Heart left ventricle (tissue), 13 donors: ENCODE results near the gene THSD1.

Experiments
- POLR2A ChIP-seq, 2 donors: fragments of 450-650 bp; IDR thresholded peaks; one replicate each; pipeline ENCODE4 v1.6.1; 2017; ENCODE audit warnings: antibody characterized with exemption in 2 of 2, mild to moderate bottlenecking in 2 of 2, moderate library complexity in 2 of 2
- TF ChIP-seq, protein P1 (sequence below), 12 donors: fragments of 200-600 bp; sonication (generic) in 4 of 12; IDR thresholded peaks; one replicate each; pipeline versions ENCODE4 v1.5.0 to v1.8.0; 2018 to 2022; ENCODE audit warnings: antibody characterized with exemption in 12 of 12, mild to moderate bottlenecking in 5 of 12
- donor health status: ischemic (EF 13 %, LVEDD 7.1; RV severe dilation, severe dysfunction).
- donor health status: DM: no; HTN: yes; CAD: no.
- donor health status: DM: no; HTN: no; CAD: no.
- donor health status: ischemic (EF 25% LVEDD 6.9; RV normal size, moderate dysfunction).
- donor health status: ischemic (EF 25% LVEDD 5.7; RV mildly dilated, moderate dysfunction).
- donor health status: ischemic (EF 35%, LVEDD 5.7; RV mildly dilated, moderate dysfunction).
- donor health status: nonischemic (EF 11% LVEDD 7.7; RV severe dilation, severe dysfunction).
- donor health status: DM: yes; HTN: yes; CAD: no.
- donor health status: PGD.
- donor health status: ischemic (EF 29% LVEDD 5.4; RV normal size, mild dysfunction).
- donor health status: nonischemic (EF 23%, LVEDD 6.1; RV moderate dilation, normal function).

DNA sequence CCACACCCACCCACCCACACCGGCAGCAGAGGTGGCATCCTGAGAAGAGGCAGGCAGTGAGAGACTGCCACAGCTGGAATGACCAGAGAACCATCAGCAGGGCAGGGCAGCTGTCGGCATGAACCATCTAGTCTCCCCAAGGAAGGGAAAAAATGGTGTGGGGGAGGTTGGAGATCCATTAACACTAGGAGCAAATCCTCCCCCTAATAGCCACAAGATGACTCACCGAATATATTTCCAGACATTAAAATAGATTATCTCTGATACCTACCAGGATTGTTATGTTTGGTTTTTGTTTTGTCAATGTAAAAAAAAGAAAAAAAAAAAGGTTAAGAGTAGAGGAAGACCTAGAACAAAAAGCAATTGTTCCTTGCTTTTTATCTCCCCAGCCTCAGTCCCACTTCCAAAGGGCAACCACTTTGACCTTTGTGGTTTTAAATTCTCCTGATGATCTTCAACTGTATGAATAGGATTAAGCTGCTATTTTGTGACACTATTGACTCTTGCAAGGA, 34.2 kb downstream of the THSD1 start:
- TF ChIP-seq, protein P1, sequence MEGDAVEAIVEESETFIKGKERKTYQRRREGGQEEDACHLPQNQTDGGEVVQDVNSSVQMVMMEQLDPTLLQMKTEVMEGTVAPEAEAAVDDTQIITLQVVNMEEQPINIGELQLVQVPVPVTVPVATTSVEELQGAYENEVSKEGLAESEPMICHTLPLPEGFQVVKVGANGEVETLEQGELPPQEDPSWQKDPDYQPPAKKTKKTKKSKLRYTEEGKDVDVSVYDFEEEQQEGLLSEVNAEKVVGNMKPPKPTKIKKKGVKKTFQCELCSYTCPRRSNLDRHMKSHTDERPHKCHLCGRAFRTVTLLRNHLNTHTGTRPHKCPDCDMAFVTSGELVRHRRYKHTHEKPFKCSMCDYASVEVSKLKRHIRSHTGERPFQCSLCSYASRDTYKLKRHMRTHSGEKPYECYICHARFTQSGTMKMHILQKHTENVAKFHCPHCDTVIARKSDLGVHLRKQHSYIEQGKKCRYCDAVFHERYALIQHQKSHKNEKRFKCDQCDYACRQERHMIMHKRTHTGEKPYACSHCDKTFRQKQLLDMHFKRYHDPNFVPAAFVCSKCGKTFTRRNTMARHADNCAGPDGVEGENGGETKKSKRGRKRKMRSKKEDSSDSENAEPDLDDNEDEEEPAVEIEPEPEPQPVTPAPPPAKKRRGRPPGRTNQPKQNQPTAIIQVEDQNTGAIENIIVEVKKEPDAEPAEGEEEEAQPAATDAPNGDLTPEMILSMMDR (IDR thresholded peaks at IDR 0.05), result no peak
- TF ChIP-seq POLR2A (IDR thresholded peaks at IDR 0.05), result no peak
